SK-N-SH treated with all-trans-retinoic acid at 6 μM for 48 hours (cell line): ENCODE results near the gene TMEM164.
A peak's percentile ranks its signal among the peaks of the same experiment; 100 is the strongest.
"Not testable (repeated sequence)": the region's sequence is repeated elsewhere in the genome, so short reads cannot be mapped to it uniquely, and the experiment has no call there.

Source experiments
- ATAC-seq: fragments of 200-7000 bp; cut with Tn5 transposase; 3 replicates; pipeline ENCODE4 v1.9.1; 2020; ENCODE audit warnings: mild to moderate bottlenecking, moderate library complexity
- ARNTL ChIP-seq: fragments of 450-650 bp; formaldehyde crosslinking; IDR thresholded peaks from 2 replicates; pipeline ENCODE4 v1.5.0; 2020; ENCODE audit warnings: low read depth, mild to moderate bottlenecking, moderate library complexity, borderline replicate concordance
- BACH2 ChIP-seq: fragments of 250-450 bp; sonication (Bioruptor Pico); IDR thresholded peaks from 2 replicates; pipeline ENCODE4 v1.9.0; 2021; ENCODE audit warnings: mild to moderate bottlenecking, borderline replicate concordance
- CSDC2 ChIP-seq: fragments of 250-450 bp; sonication (Bioruptor Pico); IDR thresholded peaks from 2 replicates; pipeline ENCODE4 v1.5.0; 2020; ENCODE audit warnings: mild to moderate bottlenecking, moderate library complexity
- ESRRG ChIP-seq: fragments of 250-450 bp; sonication (Bioruptor Pico); IDR thresholded peaks from 2 replicates; pipeline ENCODE4 v1.6.1; 2021; ENCODE audit warnings: mild to moderate bottlenecking
- GLIS3 ChIP-seq: fragments of 250-450 bp; sonication (Bioruptor Pico); IDR thresholded peaks from 2 replicates; pipeline ENCODE4 v1.5.0; 2020; ENCODE audit warnings: mild to moderate bottlenecking, moderate library complexity
- ISL1 ChIP-seq: fragments of 250-450 bp; sonication (Bioruptor Pico); IDR thresholded peaks from 2 replicates; pipeline ENCODE4 v2.1.2; 2022; ENCODE audit warnings: mild to moderate bottlenecking, moderate library complexity
- OSR1 ChIP-seq: fragments of 250-450 bp; sonication (Bioruptor Pico); IDR thresholded peaks from 2 replicates; pipeline ENCODE4 v1.8.0; 2022; ENCODE audit warnings: moderate library complexity, mild to moderate bottlenecking, inconsistent platforms
- PPARA ChIP-seq: fragments of 250-450 bp; sonication (Bioruptor Pico); IDR thresholded peaks from 2 replicates; pipeline ENCODE4 v1.5.0; 2020; ENCODE audit warnings: mild to moderate bottlenecking, borderline replicate concordance
- RARB ChIP-seq: fragments of 250-450 bp; sonication (Bioruptor Pico); IDR thresholded peaks from 2 replicates; pipeline ENCODE4 v1.8.0; 2021; ENCODE audit warnings: mild to moderate bottlenecking, moderate library complexity
- SNAI2 ChIP-seq: fragments of 250-450 bp; sonication (Bioruptor Pico); IDR thresholded peaks from 2 replicates; pipeline ENCODE4 v1.5.0; 2020; ENCODE audit warnings: mild to moderate bottlenecking, moderate library complexity
- TCF4 ChIP-seq: fragments of 250-450 bp; sonication (Bioruptor Pico); IDR thresholded peaks from 2 replicates; pipeline ENCODE4 v1.8.0; 2021; ENCODE audit warnings: mild to moderate bottlenecking, moderate library complexity, borderline replicate concordance
- TOX ChIP-seq: fragments of 250-450 bp; sonication (Bioruptor Pico); IDR thresholded peaks from 2 replicates; pipeline ENCODE4 v1.8.0; 2021; ENCODE audit warnings: mild to moderate bottlenecking, moderate library complexity, borderline replicate concordance
- ZC3H10 ChIP-seq: fragments of 250-450 bp; sonication (Bioruptor Pico); IDR thresholded peaks from 2 replicates; pipeline ENCODE4 v1.5.1; 2021; ENCODE audit warnings: mild to moderate bottlenecking, moderate library complexity
- ZFP3 ChIP-seq: fragments of 250-450 bp; sonication (Bioruptor Pico); IDR thresholded peaks from 2 replicates; pipeline ENCODE4 v1.5.0; 2020; ENCODE audit warnings: mild to moderate bottlenecking, moderate library complexity
- ZFP30 ChIP-seq: fragments of 450-650 bp; formaldehyde crosslinking; IDR thresholded peaks from 2 replicates; pipeline ENCODE4 v1.5.0; 2022; ENCODE audit warnings: mild to moderate bottlenecking, moderate library complexity
- ZNF565 ChIP-seq: fragments of 450-650 bp; formaldehyde crosslinking; conservative IDR thresholded peaks from 2 replicates; pipeline ENCODE4 v1.5.0; 2020; ENCODE audit warnings: low read depth, mild to moderate bottlenecking, moderate library complexity
- ZNF8 ChIP-seq: fragments of 450-650 bp; formaldehyde crosslinking; IDR thresholded peaks from 2 replicates; pipeline ENCODE4 v1.5.0; 2020; ENCODE audit warnings: mild to moderate bottlenecking, moderate library complexity
- TF ChIP-seq, protein P1 (sequence below): fragments of 250-450 bp; sonication (Bioruptor Pico); IDR thresholded peaks from 2 replicates; pipeline ENCODE4 v1.5.1; 2020; ENCODE audit warnings: low read depth, mild to moderate bottlenecking, moderate library complexity
- TF ChIP-seq, protein P2 (sequence below): fragments of 250-450 bp; sonication (Bioruptor Pico); IDR thresholded peaks from 2 replicates; pipeline ENCODE4 v1.8.0; 2021; ENCODE audit warnings: low read depth, mild to moderate bottlenecking, moderate library complexity, borderline replicate concordance

Gene TMEM164

DNA sequence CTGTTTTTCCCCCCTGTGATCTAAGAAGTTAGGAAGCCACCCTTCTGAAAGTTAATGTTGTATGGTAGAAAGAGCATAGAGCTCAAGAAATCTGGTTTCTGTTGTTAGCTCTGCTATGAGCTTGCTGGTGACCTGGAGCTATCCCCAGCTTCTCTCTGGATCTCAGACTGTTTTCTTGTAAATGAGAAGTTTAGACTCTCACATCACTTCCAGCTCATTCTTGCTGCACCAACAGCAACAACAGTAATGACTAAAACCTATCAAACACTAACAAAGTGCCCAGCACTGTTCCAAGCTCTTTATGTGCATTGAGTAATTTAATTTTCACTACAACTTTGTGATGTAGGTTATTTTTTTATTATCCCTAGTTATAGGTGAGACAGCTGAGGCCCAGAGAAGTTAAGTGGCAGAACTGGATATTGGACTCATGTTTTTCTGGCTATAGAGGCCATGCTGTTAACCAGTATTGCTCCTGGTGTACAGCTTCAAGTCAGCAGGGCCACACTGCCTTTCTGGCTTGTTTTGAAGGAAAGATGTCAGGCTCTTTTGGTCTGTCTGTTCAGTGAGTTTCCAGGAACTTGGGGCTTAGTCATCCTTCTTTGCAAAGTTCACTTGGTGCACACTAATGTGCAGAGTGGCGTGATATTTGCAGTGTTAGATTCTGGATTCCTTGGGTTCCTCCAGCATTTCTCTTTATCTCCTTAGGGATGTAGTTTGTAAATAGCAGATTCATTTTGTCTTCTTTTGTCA lies 27.8 kb upstream of the TMEM164 start (continued):
- TF ChIP-seq, protein P1, sequence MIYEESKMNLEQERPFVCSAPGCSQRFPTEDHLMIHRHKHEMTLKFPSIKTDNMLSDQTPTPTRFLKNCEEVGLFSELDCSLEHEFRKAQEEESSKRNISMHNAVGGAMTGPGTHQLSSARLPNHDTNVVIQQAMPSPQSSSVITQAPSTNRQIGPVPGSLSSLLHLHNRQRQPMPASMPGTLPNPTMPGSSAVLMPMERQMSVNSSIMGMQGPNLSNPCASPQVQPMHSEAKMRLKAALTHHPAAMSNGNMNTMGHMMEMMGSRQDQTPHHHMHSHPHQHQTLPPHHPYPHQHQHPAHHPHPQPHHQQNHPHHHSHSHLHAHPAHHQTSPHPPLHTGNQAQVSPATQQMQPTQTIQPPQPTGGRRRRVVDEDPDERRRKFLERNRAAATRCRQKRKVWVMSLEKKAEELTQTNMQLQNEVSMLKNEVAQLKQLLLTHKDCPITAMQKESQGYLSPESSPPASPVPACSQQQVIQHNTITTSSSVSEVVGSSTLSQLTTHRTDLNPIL = no peak
- TF ChIP-seq ZNF565 (CRISPR knock-in tag) (no peak), ARNTL (CRISPR knock-in tag) (no peak), ZC3H10 (CRISPR knock-in tag) (no peak), ZNF8 (CRISPR knock-in tag) (no peak), RARB (CRISPR knock-in tag) (no peak), CSDC2 (CRISPR knock-in tag) (no peak), ZFP30 (CRISPR knock-in tag) (no peak), BACH2 (CRISPR knock-in tag) (no peak)

GRCh38 chrX:109985210-109985609 lies 17.7 kb upstream of the TMEM164 start:
- ATAC-seq = not testable (repeated sequence)

DNA sequence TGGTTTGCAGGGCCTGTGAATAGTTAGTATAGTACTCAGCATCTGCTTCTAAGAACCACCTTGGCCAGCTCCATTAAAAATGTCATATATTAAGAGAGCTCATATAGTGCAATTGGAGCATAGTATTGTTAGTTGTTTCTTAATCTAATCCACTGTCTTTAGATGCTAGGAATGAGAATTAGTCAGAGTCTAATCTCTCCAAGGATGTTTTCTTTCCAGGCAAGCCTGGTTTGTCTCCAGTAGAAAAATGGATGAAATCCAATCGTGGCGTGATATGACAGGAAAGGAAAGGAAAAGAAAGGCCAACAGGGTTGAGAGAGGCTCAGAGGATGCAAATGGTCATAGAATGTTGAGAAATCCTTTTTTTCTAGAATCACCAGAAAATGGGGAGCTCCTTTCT lies 15.0 kb upstream of the TMEM164 start:
- ATAC-seq = 0 out of 3 replicates have a peak, but pooled peaks have one; percentile 47
- TF ChIP-seq RARB (CRISPR knock-in tag) (no peak), ISL1 (CRISPR knock-in tag) (peak; percentile 72), ZFP3 (CRISPR knock-in tag) (peak; percentile 72; the same call in 1 of the 2 replicates)

- TF ChIP-seq ARNTL (CRISPR knock-in tag) = no peak
- TF ChIP-seq PPARA (CRISPR knock-in tag) = no peak
- TF ChIP-seq ZFP30 (CRISPR knock-in tag) = no peak
- no peak for TF ChIP-seq ZFP3 (CRISPR knock-in tag)
- TF ChIP-seq ZC3H10 (CRISPR knock-in tag) = no peak
- no peak for TF ChIP-seq GLIS3 (CRISPR knock-in tag)
- TF ChIP-seq BACH2 (CRISPR knock-in tag) = no peak
- ATAC-seq = no peak
Observed at GRCh38 chrX:109990582-109991276, 12.2 kb upstream of the TMEM164 start.

DNA sequence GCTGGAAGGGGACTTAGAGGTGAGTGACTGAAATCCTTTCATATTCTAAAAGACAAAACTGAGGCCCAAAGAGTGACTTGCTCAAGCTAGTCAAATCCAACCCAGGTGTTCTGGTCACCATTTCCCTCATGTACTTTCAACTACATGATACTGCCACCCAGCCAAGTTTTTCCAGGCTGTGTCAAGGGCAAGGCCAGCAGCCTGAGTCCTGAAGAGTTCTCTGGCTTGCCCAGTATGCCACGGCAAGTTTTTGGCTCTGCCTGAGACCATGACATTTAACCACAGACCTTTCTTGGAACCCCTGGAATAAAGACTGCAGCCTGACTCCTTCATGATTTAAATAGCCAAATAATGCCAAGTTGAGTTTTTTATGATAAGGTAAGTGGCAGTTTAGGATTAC lies 10.7 kb upstream of the TMEM164 start:
- no peak for ATAC-seq
- TF ChIP-seq SNAI2 (CRISPR knock-in tag) (no peak), TCF4 (no peak), PPARA (CRISPR knock-in tag) (no peak), BACH2 (CRISPR knock-in tag) (no peak), ZNF8 (CRISPR knock-in tag) (no peak), ESRRG (CRISPR knock-in tag) (no peak), GLIS3 (CRISPR knock-in tag) (no peak), ARNTL (CRISPR knock-in tag) (no peak), ZNF565 (CRISPR knock-in tag) (no peak), ISL1 (CRISPR knock-in tag) (no peak), OSR1 (CRISPR knock-in tag) (no peak), TOX (CRISPR knock-in tag) (no peak)
- TF ChIP-seq, protein P2, sequence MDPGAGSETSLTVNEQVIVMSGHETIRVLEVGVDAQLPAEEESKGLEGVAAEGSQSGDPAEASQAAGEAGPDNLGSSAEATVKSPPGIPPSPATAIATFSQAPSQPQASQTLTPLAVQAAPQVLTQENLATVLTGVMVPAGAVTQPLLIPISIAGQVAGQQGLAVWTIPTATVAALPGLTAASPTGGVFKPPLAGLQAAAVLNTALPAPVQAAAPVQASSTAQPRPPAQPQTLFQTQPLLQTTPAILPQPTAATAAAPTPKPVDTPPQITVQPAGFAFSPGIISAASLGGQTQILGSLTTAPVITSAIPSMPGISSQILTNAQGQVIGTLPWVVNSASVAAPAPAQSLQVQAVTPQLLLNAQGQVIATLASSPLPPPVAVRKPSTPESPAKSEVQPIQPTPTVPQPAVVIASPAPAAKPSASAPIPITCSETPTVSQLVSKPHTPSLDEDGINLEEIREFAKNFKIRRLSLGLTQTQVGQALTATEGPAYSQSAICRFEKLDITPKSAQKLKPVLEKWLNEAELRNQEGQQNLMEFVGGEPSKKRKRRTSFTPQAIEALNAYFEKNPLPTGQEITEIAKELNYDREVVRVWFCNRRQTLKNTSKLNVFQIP (CRISPR knock-in tag) = no peak

- TF ChIP-seq TCF4 (no peak), SNAI2 (CRISPR knock-in tag) (no peak), RARB (CRISPR knock-in tag) (no peak)
- TF ChIP-seq, protein P2 (CRISPR knock-in tag) = no peak
- ATAC-seq = no peak
Observed at GRCh38 chrX:109995155-109995554, 7.8 kb upstream of the TMEM164 start.
